ENCODE data around the gene HPD. TPM values are rescaled to one million over a fixed set of nuclear protein-coding genes. Genes with fewer than 3 reads are reported as not detected.
A peak's percentile ranks its signal among the peaks of the same experiment; 100 is the strongest.

Gene HPD
- total RNA-seq, 1 donor from 2014 or later: 2.5 TPM

DNA sequence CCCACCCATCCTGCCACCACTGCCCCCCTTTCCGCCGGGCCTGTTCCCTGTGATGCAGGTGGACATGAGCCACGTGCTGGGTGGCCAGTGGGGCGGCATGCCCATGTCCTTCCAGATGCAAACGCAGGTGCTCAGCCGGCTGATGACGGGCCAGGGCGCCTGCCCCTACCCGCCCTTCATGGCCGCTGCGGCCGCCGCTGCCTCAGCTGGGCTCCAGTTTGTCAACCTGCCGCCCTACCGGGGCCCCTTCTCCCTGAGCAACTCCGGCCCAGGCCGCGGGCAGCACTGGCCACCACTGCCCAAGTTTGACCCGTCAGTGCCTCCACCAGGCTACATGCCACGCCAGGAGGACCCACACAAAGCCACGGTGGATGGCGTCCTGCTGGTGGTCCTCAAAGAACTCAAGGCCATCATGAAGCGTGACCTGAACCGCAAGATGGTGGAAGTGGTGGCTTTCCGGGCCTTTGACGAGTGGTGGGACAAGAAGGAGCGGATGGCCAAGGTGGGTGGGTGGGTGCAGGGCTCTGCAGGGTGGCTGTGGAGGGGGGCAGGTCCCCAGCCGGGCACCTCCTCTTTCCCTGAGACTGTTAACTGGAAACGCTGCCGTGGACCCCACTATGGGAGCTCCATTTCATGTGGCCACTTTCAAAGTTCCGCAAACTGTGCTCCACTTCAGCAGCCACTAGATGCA is 44.1 kb downstream of the HPD start:
- intact Hi-C loops (cut with DNase I): no loop called here
- H3K27ac ChIP-seq: no peak overlapping the region
- no peaks in the 10 kb centered on the region for H3K9me3 ChIP-seq
- H3K36me3 ChIP-seq: peaks cover 73% of the 10 kb centered on the region
- TF ChIP-seq, protein P1, sequence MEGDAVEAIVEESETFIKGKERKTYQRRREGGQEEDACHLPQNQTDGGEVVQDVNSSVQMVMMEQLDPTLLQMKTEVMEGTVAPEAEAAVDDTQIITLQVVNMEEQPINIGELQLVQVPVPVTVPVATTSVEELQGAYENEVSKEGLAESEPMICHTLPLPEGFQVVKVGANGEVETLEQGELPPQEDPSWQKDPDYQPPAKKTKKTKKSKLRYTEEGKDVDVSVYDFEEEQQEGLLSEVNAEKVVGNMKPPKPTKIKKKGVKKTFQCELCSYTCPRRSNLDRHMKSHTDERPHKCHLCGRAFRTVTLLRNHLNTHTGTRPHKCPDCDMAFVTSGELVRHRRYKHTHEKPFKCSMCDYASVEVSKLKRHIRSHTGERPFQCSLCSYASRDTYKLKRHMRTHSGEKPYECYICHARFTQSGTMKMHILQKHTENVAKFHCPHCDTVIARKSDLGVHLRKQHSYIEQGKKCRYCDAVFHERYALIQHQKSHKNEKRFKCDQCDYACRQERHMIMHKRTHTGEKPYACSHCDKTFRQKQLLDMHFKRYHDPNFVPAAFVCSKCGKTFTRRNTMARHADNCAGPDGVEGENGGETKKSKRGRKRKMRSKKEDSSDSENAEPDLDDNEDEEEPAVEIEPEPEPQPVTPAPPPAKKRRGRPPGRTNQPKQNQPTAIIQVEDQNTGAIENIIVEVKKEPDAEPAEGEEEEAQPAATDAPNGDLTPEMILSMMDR (IDR thresholded peaks at IDR 0.05): no peak
- no peaks in the 10 kb centered on the region for H3K27me3 ChIP-seq (ENCODE audit: low read depth)
- DNase-seq: peak; percentile 43
- peaks cover 37% of the 10 kb centered on the region for H3K4me1 ChIP-seq
- no peak overlapping the region for H3K4me3 ChIP-seq
- ATAC-seq: no peak

DNA sequence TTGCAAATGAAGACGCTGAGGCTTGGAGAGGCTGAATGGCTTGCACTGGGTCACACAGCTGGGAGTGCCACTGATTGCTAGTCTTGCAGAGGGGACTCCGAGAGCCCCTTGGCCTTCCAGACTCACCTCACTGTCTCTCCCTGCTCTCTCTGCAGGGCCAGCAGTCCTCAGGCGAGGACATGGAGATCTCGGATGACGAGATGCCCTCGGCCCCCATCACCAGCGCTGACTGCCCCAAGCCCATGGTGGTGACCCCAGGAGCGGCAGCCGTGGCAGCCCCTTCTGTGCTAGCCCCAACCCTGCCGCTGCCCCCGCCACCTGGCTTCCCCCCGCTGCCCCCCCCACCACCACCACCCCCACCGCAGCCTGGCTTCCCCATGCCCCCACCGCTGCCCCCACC is 44.7 kb downstream of the HPD start:
- no peaks in the 10 kb centered on the region for H3K9me3 ChIP-seq
- H3K4me3 ChIP-seq: no peak overlapping the region
- TF ChIP-seq, protein P1 (IDR thresholded peaks at IDR 0.05): no peak
- DNase-seq (no peak), ATAC-seq (no peak)
- H3K4me1 ChIP-seq: peaks cover 37% of the 10 kb centered on the region
- H3K36me3 ChIP-seq: peaks cover 73% of the 10 kb centered on the region
- intact Hi-C loops (cut with DNase I): no loop called here
- H3K27ac ChIP-seq: no peak overlapping the region
- H3K27me3 ChIP-seq (ENCODE audit: low read depth): no peaks in the 10 kb centered on the region

DNA sequence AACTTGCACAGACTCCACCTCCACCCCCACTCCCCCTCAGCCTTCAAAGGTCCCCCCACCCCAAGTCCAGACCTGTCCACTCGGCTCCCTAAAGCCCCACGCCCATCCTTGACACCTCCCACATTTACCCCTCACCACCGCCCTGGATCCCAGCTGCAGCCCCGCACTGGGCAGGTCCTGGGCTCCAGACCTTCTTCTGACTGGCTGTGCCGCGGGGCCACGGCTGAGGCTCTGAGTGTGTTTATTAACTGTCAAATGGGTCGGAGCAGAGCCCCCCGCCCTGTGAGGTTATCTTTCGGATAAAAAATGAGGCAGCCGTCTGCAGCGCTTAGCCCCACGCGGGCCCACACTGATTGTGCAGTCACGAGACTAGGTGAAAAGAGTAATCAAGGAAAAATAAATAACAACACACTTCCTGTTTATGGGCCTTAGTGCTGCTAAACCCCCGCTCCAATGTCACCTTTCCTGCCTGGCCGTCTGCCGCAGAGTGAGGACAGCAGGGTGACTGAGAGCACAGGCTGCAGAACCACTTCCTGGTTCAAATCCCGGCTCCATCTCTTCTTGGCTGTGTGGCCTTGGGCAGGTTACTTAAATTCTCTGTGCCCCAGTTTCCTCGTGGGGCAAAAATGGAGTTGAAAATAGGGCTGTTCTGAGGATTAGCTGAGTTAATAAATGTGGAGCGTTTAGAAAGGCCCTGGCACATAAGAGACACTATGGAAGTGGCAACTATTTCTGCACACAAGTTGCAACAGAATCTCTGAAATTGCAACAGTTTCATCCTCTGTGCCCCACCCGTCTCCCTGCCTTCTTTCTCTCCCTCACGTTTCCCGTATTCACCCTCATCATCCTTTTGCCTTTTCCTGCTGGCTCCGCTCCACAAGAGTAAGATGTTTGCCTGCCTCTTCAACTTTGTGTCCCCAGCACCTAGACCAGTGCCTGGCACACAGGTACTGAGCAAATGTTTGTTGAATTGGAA is 45.5 kb downstream of the HPD start:
- peaks cover 37% of the 10 kb centered on the region for H3K4me1 ChIP-seq
- peak; percentile 51 for DNase-seq

DNA sequence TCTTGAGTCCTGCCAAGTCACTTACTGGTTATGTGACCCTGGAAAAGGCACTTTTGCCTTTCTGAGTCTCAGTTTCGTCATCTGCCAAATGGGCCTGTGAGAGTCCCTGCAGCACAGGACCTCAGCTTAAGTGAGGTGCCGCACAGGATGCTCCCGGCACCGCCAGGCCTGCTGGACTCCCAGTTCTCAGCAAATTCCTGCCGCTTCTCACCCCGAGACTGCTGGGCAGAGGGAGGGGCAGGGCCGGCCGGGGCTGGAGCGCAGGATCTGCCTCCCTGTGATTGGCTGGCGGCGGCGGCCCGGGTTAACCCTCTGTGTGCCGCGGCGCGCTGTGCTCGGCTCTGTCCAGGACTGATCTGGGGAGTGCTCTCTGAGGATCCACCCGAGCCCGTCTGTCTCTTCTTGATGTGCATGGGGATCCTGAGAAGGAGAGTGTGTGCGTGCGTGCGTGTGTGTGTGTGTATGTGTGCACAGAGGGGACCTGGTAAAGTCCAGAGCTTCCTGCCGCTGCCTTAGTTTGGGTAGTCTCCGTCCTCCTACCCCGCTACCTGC is 46.3 kb downstream of the HPD start:
- peaks cover 40% of the 10 kb centered on the region for H3K4me1 ChIP-seq
- no peaks in the 10 kb centered on the region for H3K9me3 ChIP-seq
- peaks cover 71% of the 10 kb centered on the region for H3K36me3 ChIP-seq
- peak; percentile 87 for DNase-seq
- no peaks in the 10 kb centered on the region for H3K27me3 ChIP-seq (ENCODE audit: low read depth)
- ATAC-seq: peak; percentile 92 to 93
- intact Hi-C loops (cut with DNase I): no loop called here
- TF ChIP-seq, protein P1 (IDR thresholded peaks at IDR 0.05): peak; percentile 26
- peak overlapping the region; percentile 74 for H3K4me3 ChIP-seq
- H3K27ac ChIP-seq: peak overlapping the region; percentile 65

More for the DNA sequence above, 45.5 kb downstream of the HPD start:
- ATAC-seq: no peak
- intact Hi-C loops (cut with DNase I): no loop called here
- peak overlapping the region; percentile 25 for H3K27ac ChIP-seq
- peak overlapping the region; percentile 74 for H3K4me3 ChIP-seq
- TF ChIP-seq, protein P1 (IDR thresholded peaks at IDR 0.05): no peak
- H3K9me3 ChIP-seq: no peaks in the 10 kb centered on the region
- H3K27me3 ChIP-seq (ENCODE audit: low read depth): no peaks in the 10 kb centered on the region
- peaks cover 72% of the 10 kb centered on the region for H3K36me3 ChIP-seq
